ENCODE data around the gene SH3GL2. TPM values are rescaled to one million over a fixed set of nuclear protein-coding genes. Genes with fewer than 3 reads are reported as not detected.

SH3GL2 gene
- total and polyA plus RNA-seq, 11 donors: 1.3 to 20.9 (median 5.0) TPM

- no peaks in the 10 kb centered on the region for H3K9me3 ChIP-seq
- TF ChIP-seq CTCF (IDR thresholded peaks at IDR 0.05): no peak
- TF ChIP-seq POLR2A (IDR thresholded peaks at IDR 0.05): no peak
- 60 to 67% (median 64%) methylated on average over 8 of the region's 8 CpGs for WGBS, 4 donors
- DNase-seq: no peak
- no peaks in the 10 kb centered on the region for H3K36me3 ChIP-seq
- intact Hi-C loops (cut with DNase I): no loop called here
- no peaks in the 10 kb centered on the region for H3K27me3 ChIP-seq
- ATAC-seq: no peak
- H3K27ac ChIP-seq: no peak overlapping the region
- no peaks in the 10 kb centered on the region for H3K4me1 ChIP-seq
- no peak overlapping the region for H3K4me3 ChIP-seq
Observed at GRCh38 chr9:17556255-17556654, 22.6 kb upstream of the SH3GL2 start.

- intact Hi-C loops (cut with DNase I): no loop called here
- TF ChIP-seq CTCF (IDR thresholded peaks at IDR 0.05): no peak
- TF ChIP-seq POLR2A (IDR thresholded peaks at IDR 0.05): no peak
Observed at GRCh38 chr9:17556935-17557334, 21.9 kb upstream of the SH3GL2 start.

GRCh38 chr9:17571825-17572224 is 7.0 kb upstream of the SH3GL2 start:
- TF ChIP-seq POLR2A (IDR thresholded peaks at IDR 0.05): no peak
- TF ChIP-seq CTCF (IDR thresholded peaks at IDR 0.05): no peak
- no peak overlapping the region for H3K27ac ChIP-seq
- no peak overlapping the region for H3K4me3 ChIP-seq
- intact Hi-C loops (cut with DNase I): no loop called here
- H3K36me3 ChIP-seq: no peaks in the 10 kb centered on the region
- H3K4me1 ChIP-seq: no peaks in the 10 kb centered on the region
- 49 to 70% (median 61%) methylated on average over 5 of the region's 5 CpGs for WGBS, 4 donors
- no peaks in the 10 kb centered on the region for H3K9me3 ChIP-seq
- DNase-seq: no peak
- ATAC-seq: no peak
- H3K27me3 ChIP-seq: peaks cover 0 to 2% (median 0%) of the 10 kb centered on the region in 9 donors

More at GRCh38 chr9:17556935-17557334, 21.9 kb upstream of the SH3GL2 start:
- H3K36me3 ChIP-seq: no peaks in the 10 kb centered on the region
- H3K4me3 ChIP-seq: no peak overlapping the region
- no peak for DNase-seq
- no peak for ATAC-seq
- H3K27ac ChIP-seq: no peak overlapping the region
- no peaks in the 10 kb centered on the region for H3K4me1 ChIP-seq
- H3K9me3 ChIP-seq: no peaks in the 10 kb centered on the region
- H3K27me3 ChIP-seq: no peaks in the 10 kb centered on the region
- WGBS, 4 donors: 24 to 74% (median 31%) methylated on average over 2 of the region's 2 CpGs

- Histone ChIP-seq H3K4me1 (peaks cover 0 to 11% (median 1%) of the 10 kb centered on the region in 12 donors), H3K4me3 (no peak overlapping the region), H3K27me3 (peaks cover 3 to 23% (median 9%) of the 10 kb centered on the region in 9 donors), H3K36me3 (no peaks in the 10 kb centered on the region), H3K9me3 (no peaks in the 10 kb centered on the region), H3K27ac (no peak overlapping the region)
- DNase-seq (no peak), ATAC-seq (no peak)
- intact Hi-C loops (cut with DNase I): no loop called here
- no peak for TF ChIP-seq CTCF (IDR thresholded peaks at IDR 0.05)
- TF ChIP-seq POLR2A (IDR thresholded peaks at IDR 0.05): no peak
- 33 to 66% (median 57%) methylated on average over 2 of the region's 2 CpGs for WGBS, 4 donors
Observed at GRCh38 chr9:17574342-17574741, 4.5 kb upstream of the SH3GL2 start.

Data from heart left ventricle (tissue), 16 donors.